Measurements from ENCODE around the gene NKD1.

GRCh38 chr16:50549561-50549915 is 1.3 kb downstream of the NKD1 start:
- TF ChIP-seq, protein P1, sequence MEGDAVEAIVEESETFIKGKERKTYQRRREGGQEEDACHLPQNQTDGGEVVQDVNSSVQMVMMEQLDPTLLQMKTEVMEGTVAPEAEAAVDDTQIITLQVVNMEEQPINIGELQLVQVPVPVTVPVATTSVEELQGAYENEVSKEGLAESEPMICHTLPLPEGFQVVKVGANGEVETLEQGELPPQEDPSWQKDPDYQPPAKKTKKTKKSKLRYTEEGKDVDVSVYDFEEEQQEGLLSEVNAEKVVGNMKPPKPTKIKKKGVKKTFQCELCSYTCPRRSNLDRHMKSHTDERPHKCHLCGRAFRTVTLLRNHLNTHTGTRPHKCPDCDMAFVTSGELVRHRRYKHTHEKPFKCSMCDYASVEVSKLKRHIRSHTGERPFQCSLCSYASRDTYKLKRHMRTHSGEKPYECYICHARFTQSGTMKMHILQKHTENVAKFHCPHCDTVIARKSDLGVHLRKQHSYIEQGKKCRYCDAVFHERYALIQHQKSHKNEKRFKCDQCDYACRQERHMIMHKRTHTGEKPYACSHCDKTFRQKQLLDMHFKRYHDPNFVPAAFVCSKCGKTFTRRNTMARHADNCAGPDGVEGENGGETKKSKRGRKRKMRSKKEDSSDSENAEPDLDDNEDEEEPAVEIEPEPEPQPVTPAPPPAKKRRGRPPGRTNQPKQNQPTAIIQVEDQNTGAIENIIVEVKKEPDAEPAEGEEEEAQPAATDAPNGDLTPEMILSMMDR (IDR thresholded peaks at IDR 0.05): no peak
- TF ChIP-seq POLR2AphosphoS5 (IDR thresholded peaks at IDR 0.05): no peak
- no peak for TF ChIP-seq POLR2A (IDR thresholded peaks at IDR 0.05)
